HG03159 (cell line): ENCODE data around the gene PTPN23.

Experiments used
- ATAC-seq: cut with Tn5 transposase; IDR thresholded peaks from one replicate; pipeline ENCODE4 v1.9.1; 2021; ENCODE audit warnings: mild to moderate bottlenecking, moderate library complexity; ENCODE audit not compliant: unreplicated experiment

PTPN23 gene

GRCh38 chr3:47370887-47371697 is 9.7 kb upstream of the PTPN23 start:
- no peak for ATAC-seq

GRCh38 chr3:47374587-47374986 is 6.2 kb upstream of the PTPN23 start:
- ATAC-seq: no peak

- no peak for ATAC-seq
These were observed 4.4 kb upstream of the PTPN23 start for GRCh38 chr3:47376393-47376792.

GRCh38 chr3:47377186-47377585 is 3.6 kb upstream of the PTPN23 start:
- ATAC-seq: no peak

- no peak for ATAC-seq
These were observed 2.0 kb upstream of the PTPN23 start for GRCh38 chr3:47378869-47379268.

- ATAC-seq: no peak
These were observed 1.4 kb upstream of the PTPN23 start for GRCh38 chr3:47379411-47379899.

GRCh38 chr3:47380026-47380600 is 708 bp upstream of the PTPN23 start:
- peak; percentile 4 for ATAC-seq

GRCh38 chr3:47381317-47382157 is 716 bp downstream of the PTPN23 start:
- peak; percentile 65 for ATAC-seq

GRCh38 chr3:47384425-47384824 is 3.6 kb downstream of the PTPN23 start:
- ATAC-seq: no peak

- ATAC-seq: no peak
These were observed 4.2 kb downstream of the PTPN23 start for GRCh38 chr3:47385007-47385406.

GRCh38 chr3:47385796-47386195 is 5.0 kb downstream of the PTPN23 start:
- no peak for ATAC-seq

GRCh38 chr3:47392933-47393332 is 12.1 kb downstream of the PTPN23 start:
- ATAC-seq: no peak

- no peak for ATAC-seq
These were observed 13.5 kb downstream of the PTPN23 start for GRCh38 chr3:47394140-47394870.

- no peak for ATAC-seq
These were observed 14.1 kb downstream of the PTPN23 start for GRCh38 chr3:47394881-47395280.

GRCh38 chr3:47398228-47398627 is 17.4 kb downstream of the PTPN23 start:
- no peak for ATAC-seq

- no peak for ATAC-seq
These were observed 18.2 kb downstream of the PTPN23 start for GRCh38 chr3:47399016-47399415.

GRCh38 chr3:47399531-47400270 is 18.9 kb downstream of the PTPN23 start:
- ATAC-seq: no peak

GRCh38 chr3:47404431-47404876 is 23.6 kb downstream of the PTPN23 start:
- no peak for ATAC-seq

- no peak for ATAC-seq
These were observed 24.4 kb downstream of the PTPN23 start for GRCh38 chr3:47404955-47405790.
